AG10803 (cell line): Measurements from ENCODE around the gene APBA2.

Experiments
- DNase-seq: peaks from one replicate; pipeline ENCODE4 v3.0.0; 2010; ENCODE audit warnings: low read depth
- H3K4me3 ChIP-seq: 2 replicates; pipeline ENCODE4 v1.5.1; 2011; ENCODE audit warnings: mild to moderate bottlenecking, low read length, control low read depth
- TF ChIP-seq, protein P1 (sequence below): conservative IDR thresholded peaks from 2 replicates; pipeline ENCODE4 v1.5.1; 2011; ENCODE audit warnings: mild to moderate bottlenecking, low read length, control low read depth, inconsistent platforms

APBA2 gene

DNA sequence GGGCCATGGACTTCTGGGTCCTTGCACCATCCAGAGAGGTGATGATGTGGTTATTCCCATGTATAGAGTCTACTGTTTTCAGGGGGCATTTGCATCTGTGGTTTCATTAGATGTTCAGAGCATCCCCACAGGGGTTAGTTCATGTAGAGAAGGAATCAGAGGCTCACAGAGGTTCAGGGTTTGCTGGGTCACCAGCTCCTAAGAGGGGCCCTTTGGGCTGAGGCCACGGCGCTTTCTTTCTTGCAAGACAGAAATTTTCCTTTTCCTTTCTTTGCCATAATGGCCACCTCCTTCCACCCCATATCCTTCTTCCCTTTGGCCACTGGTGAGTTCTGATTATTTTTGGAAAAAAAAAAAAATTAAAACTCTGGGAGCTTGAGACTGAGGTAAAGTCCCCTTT, 62.3 kb downstream of the APBA2 start:
- TF ChIP-seq, protein P1, sequence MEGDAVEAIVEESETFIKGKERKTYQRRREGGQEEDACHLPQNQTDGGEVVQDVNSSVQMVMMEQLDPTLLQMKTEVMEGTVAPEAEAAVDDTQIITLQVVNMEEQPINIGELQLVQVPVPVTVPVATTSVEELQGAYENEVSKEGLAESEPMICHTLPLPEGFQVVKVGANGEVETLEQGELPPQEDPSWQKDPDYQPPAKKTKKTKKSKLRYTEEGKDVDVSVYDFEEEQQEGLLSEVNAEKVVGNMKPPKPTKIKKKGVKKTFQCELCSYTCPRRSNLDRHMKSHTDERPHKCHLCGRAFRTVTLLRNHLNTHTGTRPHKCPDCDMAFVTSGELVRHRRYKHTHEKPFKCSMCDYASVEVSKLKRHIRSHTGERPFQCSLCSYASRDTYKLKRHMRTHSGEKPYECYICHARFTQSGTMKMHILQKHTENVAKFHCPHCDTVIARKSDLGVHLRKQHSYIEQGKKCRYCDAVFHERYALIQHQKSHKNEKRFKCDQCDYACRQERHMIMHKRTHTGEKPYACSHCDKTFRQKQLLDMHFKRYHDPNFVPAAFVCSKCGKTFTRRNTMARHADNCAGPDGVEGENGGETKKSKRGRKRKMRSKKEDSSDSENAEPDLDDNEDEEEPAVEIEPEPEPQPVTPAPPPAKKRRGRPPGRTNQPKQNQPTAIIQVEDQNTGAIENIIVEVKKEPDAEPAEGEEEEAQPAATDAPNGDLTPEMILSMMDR = no peak
- H3K4me3 ChIP-seq = no peak overlapping the region
- no peak for DNase-seq

DNA sequence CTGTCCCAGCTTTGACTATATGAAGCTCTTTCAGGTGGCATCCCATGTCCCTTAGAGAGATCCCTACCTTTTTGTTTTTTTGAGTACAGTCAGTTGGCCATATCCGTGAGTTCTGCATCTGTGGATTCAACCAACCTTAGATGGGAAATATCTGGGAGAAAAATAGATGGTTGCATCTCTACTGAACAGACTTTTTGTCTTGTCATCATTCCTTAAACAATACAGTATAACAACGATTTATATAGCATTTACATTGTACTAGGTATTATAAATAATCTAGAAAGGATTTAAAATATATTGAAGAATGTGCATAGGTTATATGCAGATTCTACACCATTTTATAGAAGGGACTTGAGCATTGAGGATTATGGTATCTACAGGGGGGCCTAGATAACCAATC, 65.1 kb downstream of the APBA2 start:
- TF ChIP-seq, protein P1 = no peak
- no peak for DNase-seq
- no peak overlapping the region for H3K4me3 ChIP-seq

DNA sequence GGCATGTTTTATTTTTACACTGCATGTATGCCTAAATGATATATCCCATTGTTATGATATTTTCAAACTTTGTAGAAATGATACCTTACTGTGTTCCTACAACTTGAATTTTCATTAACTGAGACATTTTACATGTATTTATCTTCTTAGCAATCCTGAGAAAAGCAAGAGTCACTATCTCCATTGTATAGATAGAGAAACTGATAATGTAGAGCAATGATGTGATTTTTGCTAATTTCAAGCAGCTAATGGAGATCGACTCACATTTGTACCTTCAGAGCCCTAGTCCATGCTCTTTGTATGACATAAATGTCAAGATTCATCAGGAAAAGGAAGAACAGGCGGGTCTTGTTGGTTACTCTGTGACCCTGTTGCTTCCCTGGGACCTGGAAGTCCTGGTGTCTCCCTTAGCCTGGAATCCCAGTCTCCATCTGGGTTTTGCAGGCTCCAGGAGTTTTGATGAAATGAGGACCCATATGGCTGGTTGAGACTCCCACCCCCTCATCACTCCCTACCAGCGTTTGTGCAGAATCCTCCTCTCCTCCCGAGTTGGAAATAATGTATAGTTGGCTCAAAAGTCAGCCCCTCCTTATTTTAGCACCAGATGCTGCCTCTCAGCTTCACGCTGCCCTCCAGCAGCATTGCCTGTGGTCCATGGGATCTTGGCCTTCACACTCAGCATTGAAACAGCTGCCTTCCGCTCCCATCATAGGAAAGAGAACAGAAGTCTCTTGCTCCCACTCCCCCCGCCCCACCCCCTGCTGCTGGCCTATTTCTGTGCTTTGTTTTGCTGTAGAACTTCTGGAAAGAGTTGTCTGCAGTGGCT, 67.1 kb downstream of the APBA2 start:
- no peak for DNase-seq
- H3K4me3 ChIP-seq = no peak overlapping the region
- TF ChIP-seq, protein P1 = no peak

DNA sequence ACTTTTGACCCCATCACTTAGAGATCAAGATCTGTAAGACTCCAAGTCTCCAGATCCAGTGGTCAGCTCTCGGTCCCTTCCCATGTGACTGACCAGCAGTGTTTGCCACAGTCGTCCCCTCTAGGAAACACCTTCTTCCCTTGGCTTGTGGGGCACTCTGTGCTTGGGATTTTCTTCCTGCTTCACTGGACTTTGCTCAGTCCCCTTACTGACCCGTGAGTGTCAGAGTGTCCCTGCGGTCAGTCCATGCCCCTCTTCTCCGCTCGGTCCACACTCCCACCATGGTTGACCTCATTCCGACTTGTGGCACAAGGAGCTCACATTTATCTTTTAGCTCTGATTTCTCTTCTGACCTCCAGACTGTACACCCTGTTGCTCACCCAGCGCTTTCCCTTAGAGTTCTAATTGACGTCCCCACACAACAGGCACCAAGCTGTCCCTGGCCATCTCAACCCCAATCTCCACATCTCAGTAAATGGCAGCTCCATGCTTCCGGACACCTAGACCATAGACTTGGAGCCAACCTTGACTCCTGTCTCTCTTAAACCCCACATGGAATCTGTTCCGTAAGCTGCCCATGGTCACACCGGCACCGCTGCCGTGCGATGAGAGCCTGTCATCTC, 67.9 kb downstream of the APBA2 start:
- TF ChIP-seq, protein P1 = no peak
- H3K4me3 ChIP-seq = no peak overlapping the region
- no peak for DNase-seq

DNA sequence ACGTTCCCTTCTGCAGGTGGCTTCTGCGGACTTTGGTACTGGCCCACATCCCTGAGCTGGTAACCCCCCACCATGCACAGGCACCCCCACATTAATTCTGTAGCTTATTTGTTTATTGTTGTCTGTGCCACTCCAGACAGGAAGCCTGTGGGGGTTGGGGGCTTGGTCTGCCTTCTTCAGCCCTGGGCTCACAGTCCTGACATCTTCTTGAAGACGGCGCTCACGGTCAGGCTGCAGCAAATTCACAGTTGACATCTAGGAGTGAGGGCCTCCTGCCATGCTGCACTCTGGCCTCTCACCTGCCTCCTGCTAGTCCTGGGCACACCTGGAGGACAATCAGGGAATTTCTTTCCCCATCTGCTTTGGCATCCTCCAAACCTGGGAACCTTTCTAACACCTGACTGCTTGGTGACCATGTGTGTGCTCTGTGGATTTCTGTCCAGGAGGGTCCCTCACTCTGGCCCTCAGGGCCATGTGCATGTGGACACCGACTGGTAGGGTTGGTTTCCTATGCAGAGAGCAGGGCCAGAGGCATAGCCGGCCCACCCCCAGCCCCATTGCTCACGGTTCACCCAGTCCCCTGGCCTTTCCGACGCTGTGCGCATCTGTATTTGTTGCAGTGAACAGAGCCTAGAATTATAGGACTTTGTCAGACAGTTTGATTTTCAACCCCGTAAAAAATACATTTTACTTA, 68.8 kb downstream of the APBA2 start:
- TF ChIP-seq, protein P1 = no peak
- H3K4me3 ChIP-seq = no peak overlapping the region
- no peak for DNase-seq

DNA sequence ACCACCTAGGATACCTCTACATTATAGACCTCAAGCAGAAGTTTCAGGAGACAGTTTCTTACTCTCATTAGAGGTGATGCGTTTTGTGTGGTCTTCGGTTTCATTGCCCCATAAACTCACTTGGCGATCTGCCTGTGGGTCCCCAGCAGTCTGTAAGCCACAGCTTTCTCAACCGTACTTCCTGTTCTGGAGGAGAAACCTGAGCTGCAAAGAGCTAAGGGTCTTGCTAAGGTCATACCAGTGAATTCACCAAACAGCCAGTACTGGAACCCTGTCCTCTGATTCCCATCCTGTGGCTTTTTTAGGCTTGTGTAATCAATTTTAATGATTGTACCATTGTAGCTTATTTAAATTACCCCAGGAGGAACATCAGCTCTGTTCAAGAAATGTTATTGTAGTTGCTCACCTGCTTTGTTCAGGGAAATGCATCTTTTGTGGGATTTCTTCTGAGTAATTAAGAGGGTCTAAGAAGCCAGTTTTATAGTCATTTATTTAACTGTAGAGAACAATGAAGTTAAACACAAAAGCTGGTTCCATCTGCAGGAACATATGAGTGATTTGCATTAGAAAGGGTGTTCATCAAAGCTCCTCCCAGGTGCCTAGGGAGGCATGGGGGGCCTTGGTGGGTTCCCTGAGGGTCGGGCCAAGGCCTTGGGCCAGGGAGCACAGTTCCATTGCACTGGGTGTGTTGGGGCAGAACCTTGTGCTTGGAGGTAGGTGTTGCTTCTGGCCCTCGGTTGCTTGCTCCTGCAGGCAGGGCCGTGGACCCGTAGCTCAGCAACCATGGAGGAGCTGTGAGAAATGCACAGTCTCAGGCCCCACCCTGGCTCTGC, 69.6 kb downstream of the APBA2 start:
- H3K4me3 ChIP-seq = no peak overlapping the region
- no peak for DNase-seq
- TF ChIP-seq, protein P1 = no peak
